HCT116 (cell line): Measurements from ENCODE around the gene TELO2. TPM values are rescaled to one million over a fixed set of nuclear protein-coding genes. Genes with fewer than 3 reads are reported as not detected.

Experiments used
- ATAC-seq: fragments of 200-7000 bp; cut with Tn5 transposase; 2 replicates; pipeline ENCODE4 v1.9.1; 2020; ENCODE audit warnings: mild to moderate bottlenecking, moderate library complexity
- BruUV-seq: library from RNA; stranded (reverse); fragments of 400-500 nt; replicated peaks from 2 replicates; lab custom pipeline; 2021; lab: Mats Ljungman, UMichigan
- CTCF ChIA-PET: fragments of 300-600 bp; sonication (Branson Sonifier 250); formaldehyde crosslinking; loops from one replicate; lab custom pipeline; 2021; ENCODE audit warnings: antibody characterized with exemption; lab: Charles Lee
- POLR2A ChIA-PET: fragments of 300-600, 350-600 bp; sonication (Branson Sonifier 250); formaldehyde crosslinking; loops from one replicate; lab custom pipeline; 2021; ENCODE audit warnings: antibody characterized with exemption; lab: Charles Lee
- RAD21 ChIA-PET, 2 experiments: fragments of 300-600 bp; sonication (Branson Sonifier 250); formaldehyde crosslinking; loops; one replicate each; lab custom pipeline; 2023; ENCODE audit warnings: low total read pairs in 2 of 2; ENCODE audit not compliant: uncharacterized antibody in 2 of 2, unreplicated experiment in 2 of 2, low non-redundant PET in 1 of 2; lab: Charles Lee
- DNase-seq: peaks from one replicate; pipeline ENCODE4 v3.0.0-alpha.2; 2010; ENCODE audit warnings: low read depth, low spot score
- H2AFZ ChIP-seq: fragments of 200-600 bp; shearing (Covaris generic), sonication (generic); 2 replicates; pipeline ENCODE4 v1.6.1; 2017; ENCODE audit warnings: low read depth, mixed run types, mixed read lengths, antibody characterized with exemption, low read length; ENCODE audit not compliant: poor library complexity, severe bottlenecking
- H3K27ac ChIP-seq: 2 replicates; pipeline ENCODE4 v1.5.1; 2012; ENCODE audit warnings: low read depth, low read length
- H3K27me3 ChIP-seq: fragments of 200-600 bp; sonication (generic); 2 replicates; pipeline ENCODE4 v1.6.1; 2016; ENCODE audit warnings: mixed run types, low read length, mixed read lengths; ENCODE audit not compliant: insufficient read depth
- H3K36me3 ChIP-seq, 2 experiments: fragments of 200-500 bp in 1 of 2; fragments of 200-600 bp in 1 of 2; sonication (Bioruptor generic) in 1 of 2; sonication (generic) in 1 of 2; 2 replicates each; pipeline versions ENCODE4 v1.5.1 to v1.6.1; 2014 to 2016; ENCODE audit warnings: low read length in 2 of 2, inconsistent platforms in 1 of 2, mixed read lengths in 1 of 2, mixed run types in 1 of 2; ENCODE audit not compliant: insufficient read depth in 2 of 2, control insufficient read depth in 1 of 2
- H3K4me1 ChIP-seq, 2 experiments: fragments of 200-600 bp in 1 of 2; sonication (generic) in 1 of 2; 2 replicates each; pipeline versions ENCODE4 v1.5.1 to v1.6.1; 2012 to 2017; ENCODE audit warnings: low read length in 2 of 2, inconsistent platforms in 1 of 2, mild to moderate bottlenecking in 1 of 2, mixed read lengths in 1 of 2, mixed run types in 1 of 2, moderate library complexity in 1 of 2; ENCODE audit not compliant: insufficient read depth in 2 of 2, control insufficient read depth in 1 of 2
- H3K4me2 ChIP-seq: fragments of 200-600 bp; sonication (generic); 2 replicates; pipeline ENCODE4 v1.6.1; 2017; ENCODE audit warnings: mixed run types, low read length, mixed read lengths
- H3K4me3 ChIP-seq, 2 experiments: fragments of 200-600 bp in 1 of 2; sonication (generic) in 1 of 2; replicated peaks in 1 of 2; 2 replicates each; pipeline ENCODE4 v1.5.1; 2011 to 2016; ENCODE audit warnings: low read length in 2 of 2, control low read depth in 1 of 2, low read depth in 1 of 2, mild to moderate bottlenecking in 1 of 2, mixed read lengths in 1 of 2, mixed run types in 1 of 2
- H3K79me2 ChIP-seq: fragments of 200-600 bp; sonication (generic); 2 replicates; pipeline ENCODE4 v1.6.1; 2017; ENCODE audit warnings: mild to moderate bottlenecking, mixed run types, low read length, moderate library complexity, mixed read lengths; ENCODE audit not compliant: insufficient read depth
- H3K9ac ChIP-seq: fragments of 200-600 bp; sonication (generic); 2 replicates; pipeline ENCODE4 v1.6.1; 2016; ENCODE audit warnings: low read length, mixed read lengths
- H3K9me2 ChIP-seq: fragments of 200-600 bp; sonication (generic), shearing (Covaris generic); 2 replicates; pipeline ENCODE4 v1.6.1; 2017; ENCODE audit warnings: mixed run types, mild to moderate bottlenecking, moderate library complexity; ENCODE audit not compliant: insufficient read depth
- H3K9me3 ChIP-seq, 2 experiments: fragments of 200-500 bp in 1 of 2; fragments of 200-600 bp in 1 of 2; sonication (Bioruptor generic) in 1 of 2; sonication (generic) in 1 of 2; 2 replicates each; pipeline ENCODE4 v1.6.1; 2014 to 2017; ENCODE audit warnings: low read length in 2 of 2, mixed read lengths in 2 of 2, inconsistent platforms in 1 of 2, low read depth in 1 of 2, mild to moderate bottlenecking in 1 of 2, mixed run types in 1 of 2, moderate library complexity in 1 of 2; ENCODE audit not compliant: control insufficient read depth in 1 of 2, insufficient read depth in 1 of 2
- H4K20me1 ChIP-seq: fragments of 200-600 bp; sonication (generic), shearing (Covaris generic); 2 replicates; pipeline ENCODE4 v1.6.1; 2017; ENCODE audit warnings: mixed run types, mild to moderate bottlenecking, moderate library complexity; ENCODE audit not compliant: insufficient read depth
- EGR1 ChIP-seq: IDR thresholded peaks from 2 replicates; pipeline ENCODE4 v1.6.1; 2012; ENCODE audit warnings: low read depth
- ELF1 ChIP-seq: IDR thresholded peaks from 2 replicates; pipeline ENCODE4 v1.6.1; 2012; ENCODE audit warnings: low read depth, borderline replicate concordance
- EZH2phosphoT487 ChIP-seq: fragments of 200-600 bp; IDR thresholded peaks from 2 replicates; pipeline ENCODE4 v1.6.1; 2018; ENCODE audit warnings: antibody characterized with exemption, borderline replicate concordance
- RAD21 ChIP-seq: IDR thresholded peaks from 2 replicates; pipeline ENCODE4 v1.6.1; 2012; ENCODE audit warnings: low read depth, mild to moderate bottlenecking
- ZNF274 ChIP-seq: fragments of 200-500 bp; sonication (Bioruptor generic); IDR thresholded peaks from 2 replicates; pipeline ENCODE4 v1.6.1; 2014; ENCODE audit warnings: mild to moderate bottlenecking, low read depth, low read length, inconsistent platforms
- intact Hi-C: fragments of 100-400 bp; cut with micrococcal nuclease; formaldehyde crosslinking; loops from 2 replicates; pipeline ENCODE4 v1.10.0; 2022
- total RNA-seq: library from RNA; stranded (reverse); gene quantifications from one replicate; pipeline ENCODE4 v1.2.1, GENCODE V29; 2021; ENCODE audit not compliant: unreplicated experiment

The TELO2 gene
- total RNA-seq, 1 experiment from 2014 or later = 74.3 TPM

DNA sequence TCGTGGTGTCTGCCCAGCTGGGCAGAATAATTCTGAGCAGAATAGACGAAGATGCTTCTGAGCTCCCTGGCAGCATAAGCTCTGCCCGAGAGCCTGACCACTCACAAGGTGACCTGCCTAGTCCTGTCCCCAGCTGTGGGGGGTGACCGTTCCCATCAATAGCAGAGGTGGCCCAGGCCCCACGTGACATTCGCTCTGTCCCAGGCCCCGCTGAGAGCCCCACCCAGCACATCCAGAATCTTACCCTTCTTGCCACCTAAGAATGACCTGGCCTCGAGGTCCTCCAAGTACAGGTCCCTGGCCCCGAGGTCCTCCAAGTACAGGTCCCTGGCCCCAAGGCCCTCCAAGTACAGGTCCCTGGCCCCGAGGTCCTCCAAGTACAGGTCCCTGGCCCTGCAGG, 39.6 kb downstream of the TELO2 start:
- no peak for ATAC-seq

GRCh38 chr16:1533443-1533951, 40.3 kb downstream of the TELO2 start, which contains the start of gene TMEM204:
Gene TMEM204, plus strand, starts transcription at chr16:1533666. Its CDS starts 610 bp downstream, at chr16:1534276.
- no peak within 1 kb of the TSS for H3K9ac ChIP-seq
- H3K4me3 ChIP-seq = no peak within 1 kb of the TSS
- no TSS peak for BruUV-seq
- no peaks in the 10 kb centered on the region for H3K79me2 ChIP-seq
- TF ChIP-seq RAD21 (no peak), ZNF274 (no peak), EZH2phosphoT487 (no peak), ELF1 (no peak)
- TF ChIP-seq, all 23 proteins: peak for 0
- Histone ChIP-seq H3K9me2 (no peaks in the 10 kb centered on the region), H3K4me2 (no peak within 1 kb of the TSS), H3K36me3 (no peaks in the 10 kb centered on the region), H3K4me1 (no peaks in the 10 kb centered on the region), H3K27me3 (no peaks in the 10 kb centered on the region), H3K27ac (no peak within 1 kb of the TSS), H2AFZ (no peak within 1 kb of the TSS), H4K20me1 (no peaks in the 10 kb centered on the region), H3K9me3 (no peaks in the 10 kb centered on the region)
- RAD21 ChIA-PET = interaction anchor here in 1 of 2 experiments (0.6 kb wide), 1 partner anchor 121 kb away, joined by 3 read pairs; no protein-coding TSS in a partner anchor
- no peak for ATAC-seq
- no peak for DNase-seq
- CTCF ChIA-PET = no interaction called here
- POLR2A ChIA-PET = no interaction called here
- intact Hi-C loops = no loop called here

More for the DNA sequence above, 39.6 kb downstream of the TELO2 start:
- no peak overlapping the region for H2AFZ ChIP-seq
- intact Hi-C loops = no loop called here
- H3K79me2 ChIP-seq = no peaks in the 10 kb centered on the region
- no peaks in the 10 kb centered on the region for H3K27me3 ChIP-seq
- H3K36me3 ChIP-seq = no peaks in the 10 kb centered on the region
- TF ChIP-seq RAD21 (no peak), EGR1 (no peak)
- no peaks in the 10 kb centered on the region for H3K4me1 ChIP-seq
- no peaks in the 10 kb centered on the region for H4K20me1 ChIP-seq
- H3K4me2 ChIP-seq = no peak overlapping the region
- no peak overlapping the region for H3K27ac ChIP-seq
- POLR2A ChIA-PET = no interaction called here
- no peaks in the 10 kb centered on the region for H3K9me3 ChIP-seq
- CTCF ChIA-PET = no interaction called here
- RAD21 ChIA-PET = no interaction called here
- H3K9me2 ChIP-seq = no peaks in the 10 kb centered on the region
- no peak overlapping the region for H3K9ac ChIP-seq
- no TSS peak for BruUV-seq
- no peak overlapping the region for H3K4me3 ChIP-seq
- no peak for DNase-seq
